ENCODE data around the gene TMEM63B.

Gene TMEM63B

GRCh38 chr6:44105993-44106740 is 21.2 kb upstream of the TMEM63B start:
- Mint-ChIP-seq H3K9me3 (no peaks in the 10 kb centered on the region), H3K4me1 (peaks cover 19% of the 10 kb centered on the region), H3K27ac (peak overlapping the region in 1 of 2 donors; percentile 68), H3K27me3 (no peaks in the 10 kb centered on the region), H3K4me3 (no peak overlapping the region)
- no peak for ATAC-seq
- no peak for DNase-seq

DNA sequence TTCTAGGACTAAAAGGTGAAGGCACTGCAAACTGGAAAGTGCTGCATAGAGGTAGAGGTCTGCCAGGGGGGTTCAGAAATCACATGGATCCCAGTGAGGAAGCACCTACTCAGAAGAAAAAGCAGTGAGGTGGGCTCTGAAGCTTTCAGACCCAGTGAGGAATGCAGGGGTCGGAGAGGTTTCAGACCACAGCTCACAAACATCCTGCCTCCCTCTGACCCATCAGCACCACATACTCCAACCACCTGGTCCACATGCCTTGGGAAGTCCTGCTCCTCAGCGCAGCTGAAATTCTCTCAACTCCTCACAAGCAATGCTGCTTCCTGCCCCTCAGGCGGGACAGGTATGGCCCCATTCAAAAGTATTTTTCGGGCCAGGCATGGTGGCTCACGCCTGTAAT is 20.3 kb upstream of the TMEM63B start:
- Mint-ChIP-seq H3K9me3 (no peaks in the 10 kb centered on the region), H3K4me3 (no peak overlapping the region), H3K4me1 (peaks cover 17% of the 10 kb centered on the region), H3K27ac (peak overlapping the region in 1 of 2 donors; percentile 10), H3K27me3 (no peaks in the 10 kb centered on the region)
- ATAC-seq (no peak), DNase-seq (no peak)

DNA sequence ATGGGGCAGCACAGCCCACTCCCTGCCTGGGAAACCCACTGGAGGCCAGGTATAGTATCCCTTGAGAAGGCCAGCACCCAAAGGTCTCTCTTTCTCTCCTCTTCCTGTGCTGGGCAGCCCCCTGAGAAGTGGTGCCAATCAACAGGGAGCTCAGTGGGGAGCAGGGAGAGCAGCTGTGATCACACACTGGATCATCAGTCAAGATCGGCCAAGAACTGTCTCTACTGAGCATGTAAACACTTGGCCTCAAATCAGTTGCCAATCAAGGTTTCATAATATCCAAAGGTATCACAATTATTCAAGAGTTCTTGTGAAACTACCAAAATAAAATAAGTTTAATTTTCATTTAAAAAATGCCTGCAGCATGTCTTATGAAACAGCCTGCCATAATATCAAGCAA is 18.9 kb upstream of the TMEM63B start:
- Mint-ChIP-seq H3K27ac (peak overlapping the region in 1 of 2 donors; percentile 63), H3K4me1 (peaks cover 5% of the 10 kb centered on the region), H3K4me3 (no peak overlapping the region), H3K27me3 (no peaks in the 10 kb centered on the region), H3K9me3 (no peaks in the 10 kb centered on the region)
- DNase-seq (no peak), ATAC-seq (no peak)

DNA sequence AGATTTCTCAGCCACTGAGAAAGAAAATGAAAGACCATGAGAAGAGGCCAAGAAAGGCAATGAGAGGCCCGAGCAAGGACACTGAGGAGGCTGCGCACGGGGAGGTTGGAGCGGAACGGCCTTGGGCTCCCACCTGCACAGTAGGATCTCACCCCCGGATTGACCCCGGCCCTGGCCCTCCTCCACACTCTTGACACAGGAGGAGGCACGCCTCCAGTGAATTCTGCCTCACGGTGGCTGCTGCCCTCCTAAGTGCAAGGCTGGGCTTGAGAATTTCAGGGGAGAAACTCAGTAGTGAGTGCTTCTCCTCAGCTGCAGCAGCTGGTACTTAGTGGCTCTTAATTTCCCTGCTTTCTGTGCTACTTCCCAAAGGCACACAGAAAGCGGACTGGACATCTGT is 18.1 kb upstream of the TMEM63B start:
- Mint-ChIP-seq H3K4me3 (no peak overlapping the region), H3K4me1 (peaks cover 5% of the 10 kb centered on the region), H3K27me3 (no peaks in the 10 kb centered on the region), H3K27ac (peak overlapping the region in 1 of 2 donors; percentile 10), H3K9me3 (no peaks in the 10 kb centered on the region)
- no peak for DNase-seq
- ATAC-seq = no peak

- Mint-ChIP-seq H3K9me3 (no peaks in the 10 kb centered on the region), H3K4me1 (peaks cover 5% of the 10 kb centered on the region), H3K4me3 (no peak overlapping the region), H3K27me3 (no peaks in the 10 kb centered on the region), H3K27ac (peak overlapping the region in 1 of 2 donors; percentile 56)
- ATAC-seq (no peak), DNase-seq (no peak)
Observed at GRCh38 chr6:44110005-44110676, 17.2 kb upstream of the TMEM63B start.

- ATAC-seq (no peak), DNase-seq (no peak)
- Mint-ChIP-seq H3K27me3 (no peaks in the 10 kb centered on the region), H3K27ac (no peak overlapping the region), H3K4me3 (no peak overlapping the region), H3K4me1 (peaks cover 8% of the 10 kb centered on the region), H3K9me3 (no peaks in the 10 kb centered on the region)
Observed at GRCh38 chr6:44110966-44111365, 16.4 kb upstream of the TMEM63B start.

GRCh38 chr6:44111434-44112417 is 15.6 kb upstream of the TMEM63B start:
- Mint-ChIP-seq H3K4me1 (peaks cover 12% of the 10 kb centered on the region), H3K27ac (no peak overlapping the region), H3K4me3 (no peak overlapping the region), H3K9me3 (no peaks in the 10 kb centered on the region), H3K27me3 (no peaks in the 10 kb centered on the region)
- ATAC-seq (no peak), DNase-seq (no peak)

DNA sequence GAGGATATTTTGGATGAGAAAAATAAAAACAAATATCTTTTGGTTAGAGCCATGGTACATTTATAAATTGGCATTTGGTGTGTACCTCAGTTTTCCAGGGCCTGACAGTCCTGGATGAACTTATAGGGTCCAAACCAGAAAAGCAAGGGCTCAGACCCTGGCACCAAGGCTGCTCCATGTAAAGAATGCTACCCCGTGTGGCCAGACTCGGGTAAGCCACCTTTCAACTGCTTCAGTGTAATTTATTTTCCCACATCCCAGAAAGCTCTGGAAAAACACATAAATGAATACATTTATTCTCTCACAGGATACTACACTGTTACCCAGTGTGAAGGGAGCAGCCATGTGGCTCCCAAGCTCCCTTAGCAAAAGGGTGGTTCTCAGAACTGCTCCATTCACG is 13.9 kb upstream of the TMEM63B start:
- Mint-ChIP-seq H3K4me1 (peaks cover 26% of the 10 kb centered on the region), H3K4me3 (no peak overlapping the region), H3K9me3 (no peaks in the 10 kb centered on the region), H3K27ac (no peak overlapping the region), H3K27me3 (no peaks in the 10 kb centered on the region)
- DNase-seq (no peak), ATAC-seq (no peak)

GRCh38 chr6:44115866-44116265 is 11.5 kb upstream of the TMEM63B start:
- H3K4me1 Mint-ChIP-seq = peaks cover 41% of the 10 kb centered on the region
- ATAC-seq (no peak), DNase-seq (no peak)
- peak overlapping the region in 1 of 2 donors; percentile 79 for H3K27ac Mint-ChIP-seq
- H3K9me3 Mint-ChIP-seq = no peaks in the 10 kb centered on the region
- H3K27me3 Mint-ChIP-seq = no peaks in the 10 kb centered on the region
- no peak overlapping the region for H3K4me3 Mint-ChIP-seq

GRCh38 chr6:44116641-44117382 is 10.5 kb upstream of the TMEM63B start:
- H3K4me3 Mint-ChIP-seq = no peak overlapping the region
- no peak for DNase-seq
- no peaks in the 10 kb centered on the region for H3K9me3 Mint-ChIP-seq
- no peak for ATAC-seq
- H3K4me1 Mint-ChIP-seq = peaks cover 49% of the 10 kb centered on the region
- peak overlapping the region in 1 of 2 donors; percentile 43 for H3K27ac Mint-ChIP-seq
- H3K27me3 Mint-ChIP-seq = no peaks in the 10 kb centered on the region

DNA sequence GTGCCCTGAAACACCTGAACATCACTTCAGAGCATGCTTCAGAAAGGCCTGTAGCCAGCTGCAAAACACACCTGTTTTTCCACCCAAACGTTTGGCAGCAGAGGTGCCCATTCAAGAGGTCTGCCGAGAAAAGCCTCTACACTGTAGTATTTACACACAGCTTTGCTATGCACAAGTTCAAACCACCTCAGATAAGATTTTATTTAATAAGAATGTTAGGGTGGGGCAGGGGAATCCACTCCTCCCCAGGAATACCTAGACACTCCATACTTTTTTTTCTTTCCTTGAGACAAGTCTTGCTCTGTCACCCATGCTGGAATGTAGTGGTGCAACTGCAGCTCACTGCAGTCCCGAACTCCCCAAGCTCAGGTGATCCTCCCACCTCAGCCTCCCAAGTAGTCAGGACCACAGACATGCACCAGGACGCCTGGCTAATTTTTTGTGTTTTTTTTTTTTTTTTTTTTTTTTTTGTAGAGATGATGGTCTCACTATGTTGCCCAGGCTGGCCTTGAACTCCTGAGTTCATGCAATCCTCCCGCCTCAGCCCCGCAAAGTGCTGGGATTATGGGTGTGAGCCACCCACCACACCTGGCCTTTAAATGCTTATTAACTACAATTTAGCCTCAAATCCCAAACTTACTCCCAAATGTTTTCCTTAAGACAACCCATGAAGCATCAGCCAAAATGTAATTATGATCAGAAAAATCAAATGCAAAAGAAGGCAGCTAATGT is 9.8 kb upstream of the TMEM63B start:
- peaks cover 55% of the 10 kb centered on the region for H3K4me1 Mint-ChIP-seq
- H3K27me3 Mint-ChIP-seq = no peaks in the 10 kb centered on the region
- ATAC-seq (no peak), DNase-seq (no peak)
- H3K27ac Mint-ChIP-seq = peak overlapping the region in 1 of 2 donors; percentile 43
- H3K9me3 Mint-ChIP-seq = no peaks in the 10 kb centered on the region
- no peak overlapping the region for H3K4me3 Mint-ChIP-seq

DNA sequence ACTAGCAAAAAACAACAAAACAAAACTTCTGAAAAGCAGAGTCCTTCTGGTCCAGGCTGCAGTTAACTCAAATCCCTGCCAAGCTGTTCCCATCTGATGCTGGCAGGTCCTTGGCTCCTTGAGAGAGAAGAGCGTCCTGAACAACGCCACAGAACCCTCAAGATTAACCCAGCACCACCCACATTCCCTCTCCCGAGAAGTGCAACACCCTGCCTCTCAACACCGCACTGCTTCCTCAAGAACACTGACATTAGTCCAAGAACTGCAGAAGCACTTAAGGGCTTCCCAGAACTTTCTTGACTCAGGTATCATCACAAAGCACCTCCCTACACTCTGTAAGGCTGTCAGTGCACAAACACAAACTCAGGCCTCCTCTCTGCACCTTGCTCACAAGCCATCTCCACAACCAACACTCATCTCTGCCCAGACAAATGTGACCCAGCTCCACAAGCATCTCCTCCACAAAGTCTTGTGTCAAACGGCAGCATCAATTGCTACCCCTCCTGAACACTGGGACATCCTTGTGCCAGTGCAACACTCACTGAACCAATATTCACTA is 7.6 kb upstream of the TMEM63B start:
- H3K27me3 Mint-ChIP-seq = no peaks in the 10 kb centered on the region
- peaks cover 77% of the 10 kb centered on the region for H3K4me1 Mint-ChIP-seq
- H3K4me3 Mint-ChIP-seq = no peak overlapping the region
- H3K27ac Mint-ChIP-seq = no peak overlapping the region
- DNase-seq (no peak), ATAC-seq (no peak)
- no peaks in the 10 kb centered on the region for H3K9me3 Mint-ChIP-seq

DNA sequence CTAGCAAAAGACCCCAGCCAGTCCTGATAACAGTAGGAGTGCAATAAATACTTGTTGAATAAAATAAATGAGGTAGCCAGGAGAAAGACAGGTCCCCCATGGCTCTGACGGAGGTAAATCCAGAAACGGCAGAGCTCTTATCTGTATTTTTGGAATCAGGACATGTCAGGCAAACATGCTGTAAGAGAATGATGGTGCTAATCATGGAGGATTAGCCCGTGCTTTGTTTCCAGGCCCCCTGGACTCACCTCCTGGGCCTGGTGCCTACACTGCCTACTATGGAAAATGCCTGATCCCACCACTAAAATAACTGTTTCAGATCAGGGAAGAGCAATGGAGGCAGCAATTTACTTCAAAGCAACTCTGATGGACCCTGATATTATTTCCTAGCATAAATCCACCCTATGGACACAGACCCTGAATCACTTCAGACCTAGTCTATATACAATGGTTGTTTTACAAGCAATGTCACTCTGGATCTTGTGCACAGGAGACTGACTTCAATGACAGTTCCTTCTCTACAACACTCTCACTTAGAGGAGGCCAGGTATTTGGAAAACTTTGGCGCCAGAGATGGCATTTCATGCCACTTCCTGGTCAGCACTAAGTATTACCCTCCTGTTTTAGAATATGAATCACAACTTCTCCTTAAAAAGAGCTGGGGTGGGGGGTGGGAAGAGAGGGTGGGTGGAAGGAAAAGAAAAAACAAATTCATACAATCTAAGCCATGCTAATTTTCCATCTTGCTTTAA is 6.5 kb upstream of the TMEM63B start:
- DNase-seq (no peak), ATAC-seq (no peak)
- Mint-ChIP-seq H3K27ac (no peak overlapping the region), H3K4me1 (peaks cover 83% of the 10 kb centered on the region), H3K4me3 (no peak overlapping the region), H3K9me3 (no peaks in the 10 kb centered on the region), H3K27me3 (no peaks in the 10 kb centered on the region)

GRCh38 chr6:44122801-44123200 is 4.6 kb upstream of the TMEM63B start:
- H3K4me1 Mint-ChIP-seq = peaks cover 73% of the 10 kb centered on the region
- DNase-seq (peak in 1 of 2 donors; percentile 36), ATAC-seq (peak; percentile 18)
- H3K27ac Mint-ChIP-seq = no peak overlapping the region
- peak overlapping the region; percentile 58 to 64 for H3K4me3 Mint-ChIP-seq
- H3K27me3 Mint-ChIP-seq = no peaks in the 10 kb centered on the region
- H3K9me3 Mint-ChIP-seq = no peaks in the 10 kb centered on the region
